Measurements from ENCODE around the gene TRMT6.

TRMT6 gene

GRCh38 chr20:5931411-5931810, 18.9 kb downstream of the TRMT6 start:
- Histone ChIP-seq H3K27me3 (no peaks in the 10 kb centered on the region), H3K9me3 (no peaks in the 10 kb centered on the region), H3K4me3 (ENCODE audit: low read depth, low read length) (no peak overlapping the region), H3K36me3 (no peaks in the 10 kb centered on the region), H3K4me1 (peaks cover 17% of the 10 kb centered on the region)
- no peak for TF ChIP-seq CTCF (IDR thresholded peaks at IDR 0.05; ENCODE audit: low read depth, low read length)
- no peak for DNase-seq

- peaks cover 16% of the 10 kb centered on the region for H3K36me3 ChIP-seq
- TF ChIP-seq CTCF (IDR thresholded peaks at IDR 0.05; ENCODE audit: low read depth, low read length), result no peak
- no peak for DNase-seq
- no peaks in the 10 kb centered on the region for H3K9me3 ChIP-seq
- peaks cover 16% of the 10 kb centered on the region for H3K4me1 ChIP-seq
- no peak overlapping the region for H3K4me3 ChIP-seq (ENCODE audit: low read depth, low read length)
- H3K27me3 ChIP-seq, result no peaks in the 10 kb centered on the region
These were observed 21.3 kb downstream of the TRMT6 start for GRCh38 chr20:5928836-5929715.

GRCh38 chr20:5927749-5928462, 22.4 kb downstream of the TRMT6 start:
- Histone ChIP-seq H3K4me1 (peaks cover 16% of the 10 kb centered on the region), H3K27me3 (no peaks in the 10 kb centered on the region), H3K4me3 (ENCODE audit: low read depth, low read length) (no peak overlapping the region), H3K36me3 (peaks cover 27% of the 10 kb centered on the region), H3K9me3 (no peaks in the 10 kb centered on the region)
- no peak for TF ChIP-seq CTCF (IDR thresholded peaks at IDR 0.05; ENCODE audit: low read depth, low read length)
- no peak for DNase-seq

GRCh38 chr20:5925551-5925950, 24.8 kb downstream of the TRMT6 start:
- no peak for DNase-seq
- no peak for TF ChIP-seq CTCF (IDR thresholded peaks at IDR 0.05; ENCODE audit: low read depth, low read length)
- Histone ChIP-seq H3K36me3 (peaks cover 49% of the 10 kb centered on the region), H3K9me3 (no peaks in the 10 kb centered on the region), H3K4me1 (peaks cover 16% of the 10 kb centered on the region), H3K4me3 (ENCODE audit: low read depth, low read length) (no peak overlapping the region), H3K27me3 (no peaks in the 10 kb centered on the region)

- H3K27me3 ChIP-seq, result no peaks in the 10 kb centered on the region
- DNase-seq, result no peak
- peaks cover 12% of the 10 kb centered on the region for H3K4me1 ChIP-seq
- no peak for TF ChIP-seq CTCF (IDR thresholded peaks at IDR 0.05; ENCODE audit: low read depth, low read length)
- no peaks in the 10 kb centered on the region for H3K9me3 ChIP-seq
- H3K36me3 ChIP-seq, result peaks cover 67% of the 10 kb centered on the region
- no peak overlapping the region for H3K4me3 ChIP-seq (ENCODE audit: low read depth, low read length)
These were observed 26.8 kb downstream of the TRMT6 start for GRCh38 chr20:5923493-5923892.

- no peak for DNase-seq
- peaks cover 93% of the 10 kb centered on the region for H3K36me3 ChIP-seq
- H3K27me3 ChIP-seq, result no peaks in the 10 kb centered on the region
- TF ChIP-seq CTCF (IDR thresholded peaks at IDR 0.05; ENCODE audit: low read depth, low read length), result no peak
- H3K9me3 ChIP-seq, result no peaks in the 10 kb centered on the region
- no peak overlapping the region for H3K4me3 ChIP-seq (ENCODE audit: low read depth, low read length)
- peaks cover 7% of the 10 kb centered on the region for H3K4me1 ChIP-seq
These were observed 29.8 kb downstream of the TRMT6 start for GRCh38 chr20:5920581-5920980.
